ENCODE results near the gene CDK9. TPM values are rescaled to one million over a fixed set of nuclear protein-coding genes. Genes with fewer than 3 reads are reported as not detected.

CDK9 gene
- total RNA-seq, 1 experiment from 2014 or later, result 68.0 TPM

GRCh38 chr9:127803507-127804352, 17.9 kb downstream of the CDK9 start:
- H3K4me3 ChIP-seq (ENCODE audit: low read depth, low read length, poor library complexity, severe bottlenecking), result peak overlapping the region; percentile 97
- POLR2A ChIA-PET (ENCODE audit: low non-redundant PET), result interaction anchor here (1.1 kb wide), 1 partner anchor 66 kb away, joined by 8 read pairs; no protein-coding TSS in a partner anchor
- H3K27me3 ChIP-seq (replicated peaks; ENCODE audit: insufficient read depth, low read depth, low read length, poor library complexity), result no peaks in the 10 kb centered on the region
- H3K36me3 ChIP-seq (ENCODE audit: insufficient read depth, low read length, poor library complexity, severe bottlenecking), result peaks cover 11% of the 10 kb centered on the region
- CTCF ChIA-PET, result interaction anchor here (0.6 kb wide), 1 partner anchor 52 kb away, joined by 3 read pairs; no protein-coding TSS in a partner anchor
- H3K9me3 ChIP-seq (ENCODE audit: low read depth, low read length, poor library complexity, severe bottlenecking), result no peaks in the 10 kb centered on the region
- peak overlapping the region; percentile 96 for H3K27ac ChIP-seq (ENCODE audit: low read depth, low read length, poor library complexity, severe bottlenecking)
- peak; percentile 33 for DNase-seq (ENCODE audit: low spot score)
- TSS peak; percentile 51 for BruUV-seq (replicated peaks)
- TF ChIP-seq CTCF (conservative IDR thresholded peaks at IDR 0.05; ENCODE audit: low read depth, low read length) (no peak), EZH2 (IDR thresholded peaks at IDR 0.05; ENCODE audit: borderline replicate concordance, low read depth, low read length, poor library complexity, severe bottlenecking) (no peak)
- peaks cover 14% of the 10 kb centered on the region for H3K4me1 ChIP-seq (ENCODE audit: insufficient read depth, low read length, poor library complexity, severe bottlenecking)
- intact Hi-C loops (cut with micrococcal nuclease; ENCODE audit: unreplicated experiment), result loop anchor here (5.0 kb wide), 1 partner anchor 114 kb away; the partner anchor contains the start of gene ST6GALNAC4

GRCh38 chr9:127805620-127806019, 19.8 kb downstream of the CDK9 start:
- no peak overlapping the region for H3K27ac ChIP-seq (ENCODE audit: low read depth, low read length, poor library complexity, severe bottlenecking)
- H3K9me3 ChIP-seq (ENCODE audit: low read depth, low read length, poor library complexity, severe bottlenecking), result no peaks in the 10 kb centered on the region
- no peak overlapping the region for H3K4me3 ChIP-seq (ENCODE audit: low read depth, low read length, poor library complexity, severe bottlenecking)
- TF ChIP-seq CTCF (conservative IDR thresholded peaks at IDR 0.05; ENCODE audit: low read depth, low read length) (peak; percentile 57), EZH2 (IDR thresholded peaks at IDR 0.05; ENCODE audit: borderline replicate concordance, low read depth, low read length, poor library complexity, severe bottlenecking) (no peak)
- intact Hi-C loops (cut with micrococcal nuclease; ENCODE audit: unreplicated experiment), result no loop called here
- no peaks in the 10 kb centered on the region for H3K27me3 ChIP-seq (replicated peaks; ENCODE audit: insufficient read depth, low read depth, low read length, poor library complexity)
- CTCF ChIA-PET, result no interaction called here
- BruUV-seq (replicated peaks), result no TSS peak
- H3K36me3 ChIP-seq (ENCODE audit: insufficient read depth, low read length, poor library complexity, severe bottlenecking), result peaks cover 21% of the 10 kb centered on the region
- POLR2A ChIA-PET (ENCODE audit: low non-redundant PET), result no interaction called here
- H3K4me1 ChIP-seq (ENCODE audit: insufficient read depth, low read length, poor library complexity, severe bottlenecking), result peaks cover 14% of the 10 kb centered on the region
- peak; percentile 40 for DNase-seq (ENCODE audit: low spot score)

GRCh38 chr9:127806871-127807270, 21.0 kb downstream of the CDK9 start:
- CTCF ChIA-PET, result no interaction called here
- H3K9me3 ChIP-seq (ENCODE audit: low read depth, low read length, poor library complexity, severe bottlenecking), result no peaks in the 10 kb centered on the region

More at GRCh38 chr9:127806871-127807270, 21.0 kb downstream of the CDK9 start:
- no TSS peak for BruUV-seq (replicated peaks)
- no peak overlapping the region for H3K27ac ChIP-seq (ENCODE audit: low read depth, low read length, poor library complexity, severe bottlenecking)
- H3K4me1 ChIP-seq (ENCODE audit: insufficient read depth, low read length, poor library complexity, severe bottlenecking), result peaks cover 12% of the 10 kb centered on the region
- no peaks in the 10 kb centered on the region for H3K27me3 ChIP-seq (replicated peaks; ENCODE audit: insufficient read depth, low read depth, low read length, poor library complexity)
- peaks cover 24% of the 10 kb centered on the region for H3K36me3 ChIP-seq (ENCODE audit: insufficient read depth, low read length, poor library complexity, severe bottlenecking)
- POLR2A ChIA-PET (ENCODE audit: low non-redundant PET), result no interaction called here
- no peak overlapping the region for H3K4me3 ChIP-seq (ENCODE audit: low read depth, low read length, poor library complexity, severe bottlenecking)
- no peak for DNase-seq (ENCODE audit: low spot score)
- intact Hi-C loops (cut with micrococcal nuclease; ENCODE audit: unreplicated experiment), result no loop called here
- TF ChIP-seq CTCF (conservative IDR thresholded peaks at IDR 0.05; ENCODE audit: low read depth, low read length), result no peak
- no peak for TF ChIP-seq EZH2 (IDR thresholded peaks at IDR 0.05; ENCODE audit: borderline replicate concordance, low read depth, low read length, poor library complexity, severe bottlenecking)
